Testis (tissue), 2 donors: ENCODE measurements around the gene N4BP3.

Experiments used
- CTCF ChIP-seq, 3 experiments: fragments of 450-650 bp in 2 of 3; fragments of 200-600 bp in 1 of 3; sonication (generic) in 1 of 3; IDR thresholded peaks; one replicate each; pipeline ENCODE4 v1.5.1; 2016 to 2019; ENCODE audit warnings: antibody characterized with exemption in 3 of 3, mild to moderate bottlenecking in 2 of 3, moderate library complexity in 1 of 3
- POLR2A ChIP-seq: fragments of 450-650 bp; IDR thresholded peaks from one replicate; pipeline ENCODE4 v1.6.1; 2017; ENCODE audit warnings: antibody characterized with exemption, mild to moderate bottlenecking, moderate library complexity

GRCh38 chr5:178131446-178131996, 18.2 kb downstream of the N4BP3 start:
- TF ChIP-seq CTCF (IDR thresholded peaks at IDR 0.05): no peak
- TF ChIP-seq POLR2A: no peak
